Calu3 (cell line): ENCODE data around the gene AREL1. TPM values are rescaled to one million over a fixed set of nuclear protein-coding genes. Genes with fewer than 3 reads are reported as not detected.
A peak's percentile ranks its signal among the peaks of the same experiment; 100 is the strongest.

Experiments used
- BruUV-seq: library from RNA; stranded (reverse); fragments of 400-500 nt; replicated peaks from 2 replicates; lab custom pipeline; 2021; lab: Mats Ljungman, UMichigan
- CTCF ChIA-PET: fragments of 300-600 bp; sonication (Branson Sonifier 250); formaldehyde crosslinking; loops from one replicate; lab custom pipeline; 2022; ENCODE audit warnings: antibody characterized with exemption; lab: Charles Lee
- DNase-seq: peaks from one replicate; pipeline ENCODE4 v3.0.0; 2022
- H3K27ac Mint-ChIP-seq: one replicate; pipeline ENCODE4 v1.8.0; 2022; ENCODE audit warnings: mixed read lengths; ENCODE audit not compliant: unreplicated experiment
- H3K27me3 Mint-ChIP-seq: one replicate; pipeline ENCODE4 v1.8.0; 2022; ENCODE audit warnings: mixed read lengths; ENCODE audit not compliant: unreplicated experiment
- H3K36me3 Mint-ChIP-seq: one replicate; pipeline ENCODE4 v1.8.0; 2022; ENCODE audit warnings: mild to moderate bottlenecking, moderate library complexity, mixed read lengths; ENCODE audit not compliant: insufficient read depth, unreplicated experiment
- H3K4me1 Mint-ChIP-seq: one replicate; pipeline ENCODE4 v1.8.0; 2022; ENCODE audit warnings: mild to moderate bottlenecking, low read depth, mixed read lengths; ENCODE audit not compliant: unreplicated experiment
- H3K4me3 Mint-ChIP-seq: one replicate; pipeline ENCODE4 v1.8.0; 2022; ENCODE audit warnings: mild to moderate bottlenecking, low read depth, moderate library complexity, mixed read lengths; ENCODE audit not compliant: unreplicated experiment
- H3K9me3 Mint-ChIP-seq: one replicate; pipeline ENCODE4 v1.8.0; 2022; ENCODE audit warnings: low read depth, mixed read lengths; ENCODE audit not compliant: unreplicated experiment
- intact Hi-C: fragments of 100-400 bp; cut with micrococcal nuclease; formaldehyde crosslinking; loops from one replicate; pipeline ENCODE4 v1.10.0; 2022; ENCODE audit not compliant: unreplicated experiment
- total RNA-seq: library from RNA; stranded (reverse); gene quantifications from 2 replicates; pipeline ENCODE4 v1.2.3, GENCODE V29; 2022
- TF ChIP-seq, protein P1 (sequence below): fragments of 200-600 bp; IDR thresholded peaks from one replicate; pipeline ENCODE4 v1.8.0; 2022; ENCODE audit warnings: antibody characterized with exemption; ENCODE audit not compliant: unreplicated experiment

Gene AREL1
- total RNA-seq, 1 experiment from 2014 or later: 31.9 TPM

DNA sequence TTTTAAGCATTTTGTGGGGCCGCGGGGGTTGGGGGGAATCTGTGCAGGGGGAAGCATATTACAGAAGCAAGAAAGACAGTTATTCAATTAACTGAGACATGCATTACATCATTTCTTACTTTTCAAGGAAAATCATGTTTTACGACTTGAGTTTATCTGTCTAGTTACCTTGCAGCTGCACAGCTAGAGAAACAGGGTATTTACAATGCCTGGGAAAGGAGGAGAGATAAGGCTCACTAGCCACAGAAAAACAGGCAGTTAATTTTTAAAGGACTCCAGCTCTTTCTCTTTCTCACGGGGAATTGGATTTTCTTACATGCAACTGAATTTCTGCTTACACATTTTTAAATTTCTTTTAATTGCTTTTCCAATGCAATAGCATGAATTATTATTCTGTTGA, 22.2 kb upstream of the AREL1 start:
- H3K36me3 Mint-ChIP-seq: no peaks in the 10 kb centered on the region
- H3K4me3 Mint-ChIP-seq: no peak overlapping the region
- TF ChIP-seq, protein P1, sequence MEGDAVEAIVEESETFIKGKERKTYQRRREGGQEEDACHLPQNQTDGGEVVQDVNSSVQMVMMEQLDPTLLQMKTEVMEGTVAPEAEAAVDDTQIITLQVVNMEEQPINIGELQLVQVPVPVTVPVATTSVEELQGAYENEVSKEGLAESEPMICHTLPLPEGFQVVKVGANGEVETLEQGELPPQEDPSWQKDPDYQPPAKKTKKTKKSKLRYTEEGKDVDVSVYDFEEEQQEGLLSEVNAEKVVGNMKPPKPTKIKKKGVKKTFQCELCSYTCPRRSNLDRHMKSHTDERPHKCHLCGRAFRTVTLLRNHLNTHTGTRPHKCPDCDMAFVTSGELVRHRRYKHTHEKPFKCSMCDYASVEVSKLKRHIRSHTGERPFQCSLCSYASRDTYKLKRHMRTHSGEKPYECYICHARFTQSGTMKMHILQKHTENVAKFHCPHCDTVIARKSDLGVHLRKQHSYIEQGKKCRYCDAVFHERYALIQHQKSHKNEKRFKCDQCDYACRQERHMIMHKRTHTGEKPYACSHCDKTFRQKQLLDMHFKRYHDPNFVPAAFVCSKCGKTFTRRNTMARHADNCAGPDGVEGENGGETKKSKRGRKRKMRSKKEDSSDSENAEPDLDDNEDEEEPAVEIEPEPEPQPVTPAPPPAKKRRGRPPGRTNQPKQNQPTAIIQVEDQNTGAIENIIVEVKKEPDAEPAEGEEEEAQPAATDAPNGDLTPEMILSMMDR: no peak
- H3K4me1 Mint-ChIP-seq: no peaks in the 10 kb centered on the region
- H3K27me3 Mint-ChIP-seq: no peaks in the 10 kb centered on the region
- H3K27ac Mint-ChIP-seq: no peak overlapping the region
- BruUV-seq: TSS peak; percentile 49
- CTCF ChIA-PET: no interaction called here
- DNase-seq: no peak
- intact Hi-C loops: no loop called here
- no peaks in the 10 kb centered on the region for H3K9me3 Mint-ChIP-seq

DNA sequence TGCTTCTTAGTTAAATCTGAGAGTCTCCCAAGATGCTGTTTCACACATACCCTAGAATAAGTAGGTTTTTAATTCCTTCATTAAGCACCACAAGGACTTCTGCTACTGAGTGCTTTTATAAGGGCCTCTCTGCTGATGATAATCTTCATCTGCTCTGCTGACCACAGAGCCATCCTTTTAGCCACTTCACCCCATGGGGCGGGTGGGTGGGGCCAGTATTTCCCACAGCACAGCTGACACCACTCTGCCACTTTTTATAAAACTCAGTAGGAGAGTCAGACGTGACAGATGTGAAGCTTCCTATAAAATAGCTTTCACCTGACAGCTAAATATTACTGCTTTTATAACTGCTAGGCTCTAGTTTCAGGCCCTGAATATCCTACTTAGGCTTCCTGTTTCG, 20.3 kb upstream of the AREL1 start:
- H3K4me1 Mint-ChIP-seq: no peaks in the 10 kb centered on the region
- H3K27me3 Mint-ChIP-seq: no peaks in the 10 kb centered on the region
- H3K9me3 Mint-ChIP-seq: no peaks in the 10 kb centered on the region
- H3K4me3 Mint-ChIP-seq: no peak overlapping the region
- H3K27ac Mint-ChIP-seq: no peak overlapping the region
- no TSS peak for BruUV-seq
- intact Hi-C loops: no loop called here
- TF ChIP-seq, protein P1: no peak
- DNase-seq: no peak
- peaks cover 5% of the 10 kb centered on the region for H3K36me3 Mint-ChIP-seq
- CTCF ChIA-PET: no interaction called here

DNA sequence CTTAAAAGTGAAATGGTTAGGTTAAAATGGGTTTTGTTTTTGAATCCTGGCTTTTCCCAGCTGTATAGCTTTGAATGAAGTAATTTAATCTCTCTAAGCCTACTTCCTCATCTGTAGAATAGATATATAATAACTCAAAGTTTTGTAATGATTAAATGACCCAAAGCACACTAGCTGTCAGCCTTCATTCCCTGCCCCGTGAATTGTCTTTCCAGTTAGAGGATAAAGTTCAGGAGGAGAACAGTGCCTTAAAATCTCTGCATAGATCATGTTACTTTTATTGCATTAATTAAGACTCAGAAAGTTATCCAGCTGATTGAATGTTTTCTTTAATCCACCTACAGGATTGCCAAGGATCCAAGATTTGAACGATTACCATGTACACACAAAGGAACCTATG, 19.5 kb upstream of the AREL1 start:
- no peak for DNase-seq
- intact Hi-C loops: no loop called here
- Mint-ChIP-seq H3K9me3 (no peaks in the 10 kb centered on the region), H3K4me3 (no peak overlapping the region), H3K27ac (no peak overlapping the region), H3K36me3 (peaks cover 5% of the 10 kb centered on the region), H3K4me1 (no peaks in the 10 kb centered on the region), H3K27me3 (no peaks in the 10 kb centered on the region)
- CTCF ChIA-PET: no interaction called here
- no TSS peak for BruUV-seq
- TF ChIP-seq, protein P1: no peak

DNA sequence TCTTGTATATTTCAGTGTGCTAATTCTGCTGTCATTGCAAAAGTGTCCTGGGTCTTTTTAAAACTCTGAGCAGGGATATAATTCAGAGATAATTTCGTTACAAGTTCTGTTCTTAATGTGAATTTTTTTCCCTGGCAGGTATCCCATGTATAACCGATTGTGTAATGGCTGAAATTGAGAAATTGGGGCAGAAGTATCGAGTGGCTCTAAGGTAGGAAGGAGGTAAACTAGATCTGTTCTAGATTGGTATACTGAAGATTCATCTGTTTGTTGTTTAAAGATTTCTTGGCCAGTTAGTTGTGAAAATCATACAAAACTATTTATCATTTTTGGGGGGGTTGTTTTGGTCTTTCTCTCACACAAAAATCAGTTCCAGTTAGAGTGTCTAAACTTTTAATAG, 10.3 kb upstream of the AREL1 start:
- CTCF ChIA-PET: no interaction called here
- H3K27ac Mint-ChIP-seq: no peak overlapping the region
- no TSS peak for BruUV-seq
- H3K4me1 Mint-ChIP-seq: no peaks in the 10 kb centered on the region
- TF ChIP-seq, protein P1: no peak
- no peaks in the 10 kb centered on the region for H3K9me3 Mint-ChIP-seq
- intact Hi-C loops: no loop called here
- H3K36me3 Mint-ChIP-seq: peaks cover 29% of the 10 kb centered on the region
- no peaks in the 10 kb centered on the region for H3K27me3 Mint-ChIP-seq
- no peak for DNase-seq
- H3K4me3 Mint-ChIP-seq: no peak overlapping the region
